IPS-18a (cell line): ENCODE measurements around the gene AP4B1.
"Not testable (repeated sequence)": the region's sequence is repeated elsewhere in the genome, so short reads cannot be mapped to it uniquely, and the experiment has no call there.

Experiments used
- H3K27ac ChIP-seq: one replicate; pipeline ENCODE4 v1.5.1; 2013; ENCODE audit warnings: low read length
- H3K27me3 ChIP-seq: one replicate; pipeline ENCODE4 v1.6.1; 2013; ENCODE audit warnings: mild to moderate bottlenecking, low read length; ENCODE audit not compliant: control insufficient read depth, insufficient read depth
- H3K36me3 ChIP-seq: one replicate; pipeline ENCODE4 v1.6.1; 2013; ENCODE audit warnings: low read depth, low read length; ENCODE audit not compliant: control insufficient read depth
- H3K4me1 ChIP-seq: one replicate; pipeline ENCODE4 v1.6.1; 2013; ENCODE audit warnings: low read depth, low read length; ENCODE audit not compliant: control insufficient read depth
- H3K4me3 ChIP-seq: one replicate; pipeline ENCODE4 v1.5.1; 2013; ENCODE audit warnings: low read length
- H3K9ac ChIP-seq: one replicate; pipeline ENCODE4 v1.6.1; 2013; ENCODE audit warnings: mild to moderate bottlenecking, low read length, moderate library complexity
- H3K9me3 ChIP-seq: one replicate; pipeline ENCODE4 v1.6.1; 2013; ENCODE audit warnings: low read depth, low read length; ENCODE audit not compliant: control insufficient read depth

AP4B1 gene

DNA sequence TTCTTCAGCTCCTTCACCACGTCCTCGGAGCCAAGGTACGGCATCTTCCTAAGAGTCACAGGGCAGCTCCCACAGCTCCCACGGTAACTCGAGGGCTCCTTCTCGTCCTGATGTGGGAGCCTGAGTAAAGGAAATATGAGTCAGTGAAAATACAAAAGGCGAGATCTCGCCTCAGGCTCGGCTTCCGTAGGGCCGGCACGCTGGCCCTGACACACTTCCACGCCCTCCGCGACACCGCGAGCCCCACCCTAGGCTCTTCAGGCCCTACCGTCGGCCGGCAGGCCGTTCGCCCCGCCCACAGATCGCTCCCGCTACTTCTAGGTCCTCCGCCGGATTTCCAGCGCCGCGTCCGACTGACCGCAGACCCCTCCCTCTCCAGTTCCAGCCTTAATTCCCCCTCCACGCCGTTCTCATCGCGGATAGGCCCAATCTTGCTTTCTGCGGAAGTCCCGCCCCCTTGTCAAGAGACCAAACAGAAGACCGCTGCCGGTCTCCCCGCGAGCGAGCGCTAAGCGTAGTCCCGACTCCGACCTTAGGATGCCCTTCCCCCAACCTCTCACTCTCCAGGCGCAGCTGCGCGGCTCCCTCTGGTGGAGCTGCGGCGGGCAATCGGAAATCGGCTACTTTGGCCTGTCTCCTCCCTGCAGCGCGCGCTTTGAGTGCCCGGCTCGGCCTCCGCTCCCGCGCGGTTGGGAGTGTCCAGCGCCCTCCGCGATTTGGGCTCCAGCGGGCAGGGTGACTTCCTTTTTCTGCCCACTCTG lies at the start of gene AP4B1, which contains the start of gene DCLRE1B:
AP4B1 (minus strand) TSS at position 126 of the 761 bp plus-strand sequence; CDS start at position 44, 82 bp downstream.
DCLRE1B (plus strand) TSS at position 653 of the 761 bp plus-strand sequence. CDS start 261 bp downstream, outside the sequence.
- Histone ChIP-seq H3K4me3 (peak within 1 kb of the TSS; percentile 91), H3K27me3 (no peaks in the 10 kb centered on the region), H3K27ac (peak within 1 kb of the TSS; percentile 51), H3K4me1 (no peaks in the 10 kb centered on the region), H3K9me3 (no peaks in the 10 kb centered on the region), H3K9ac (peak within 1 kb of the TSS; percentile 84), H3K36me3 (peaks cover 17% of the 10 kb centered on the region)

DNA sequence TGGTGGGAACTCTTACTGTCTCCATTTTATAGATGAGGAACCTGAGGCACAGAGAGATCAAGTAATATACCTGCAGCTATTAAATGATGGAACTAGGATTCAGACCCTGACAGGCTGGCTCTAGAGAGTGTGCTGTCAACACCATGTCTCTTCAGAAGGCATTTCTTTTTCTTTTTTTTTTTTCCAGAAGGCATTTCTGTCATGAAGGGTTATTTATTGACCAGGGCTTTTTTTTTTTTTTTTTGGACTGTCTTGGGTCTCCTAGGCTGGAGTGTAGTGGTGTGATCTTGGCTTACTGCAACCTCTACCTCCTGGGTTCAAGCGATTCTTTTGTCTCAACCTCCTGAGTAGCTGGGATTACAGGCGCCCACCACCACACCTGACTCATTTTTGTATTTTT lies 47.1 kb upstream of the AP4B1 start:
- H3K36me3 ChIP-seq: peaks cover 5% of the 10 kb centered on the region
- H3K9ac ChIP-seq: no peak overlapping the region

GRCh38 chr1:113950908-113951307 lies 46.3 kb upstream of the AP4B1 start:
- H3K27ac ChIP-seq: no peak overlapping the region

More for the DNA sequence above, 47.1 kb upstream of the AP4B1 start:
- Histone ChIP-seq H3K4me3 (no peak overlapping the region), H3K27me3 (no peaks in the 10 kb centered on the region), H3K27ac (no peak overlapping the region), H3K4me1 (peaks cover 6% of the 10 kb centered on the region), H3K9me3 (no peaks in the 10 kb centered on the region)

GRCh38 chr1:113949007-113949406 lies 44.4 kb upstream of the AP4B1 start:
- H3K4me3 ChIP-seq: no peak overlapping the region
- H3K9me3 ChIP-seq: no peaks in the 10 kb centered on the region
- no peak overlapping the region for H3K9ac ChIP-seq
- H3K27ac ChIP-seq: no peak overlapping the region
- H3K36me3 ChIP-seq: no peaks in the 10 kb centered on the region
- H3K27me3 ChIP-seq: no peaks in the 10 kb centered on the region
- peaks cover 7% of the 10 kb centered on the region for H3K4me1 ChIP-seq

More at GRCh38 chr1:113950908-113951307, 46.3 kb upstream of the AP4B1 start:
- Histone ChIP-seq H3K9me3 (no peaks in the 10 kb centered on the region), H3K36me3 (no peaks in the 10 kb centered on the region), H3K9ac (no peak overlapping the region), H3K4me1 (peaks cover 7% of the 10 kb centered on the region), H3K4me3 (no peak overlapping the region), H3K27me3 (no peaks in the 10 kb centered on the region)

DNA sequence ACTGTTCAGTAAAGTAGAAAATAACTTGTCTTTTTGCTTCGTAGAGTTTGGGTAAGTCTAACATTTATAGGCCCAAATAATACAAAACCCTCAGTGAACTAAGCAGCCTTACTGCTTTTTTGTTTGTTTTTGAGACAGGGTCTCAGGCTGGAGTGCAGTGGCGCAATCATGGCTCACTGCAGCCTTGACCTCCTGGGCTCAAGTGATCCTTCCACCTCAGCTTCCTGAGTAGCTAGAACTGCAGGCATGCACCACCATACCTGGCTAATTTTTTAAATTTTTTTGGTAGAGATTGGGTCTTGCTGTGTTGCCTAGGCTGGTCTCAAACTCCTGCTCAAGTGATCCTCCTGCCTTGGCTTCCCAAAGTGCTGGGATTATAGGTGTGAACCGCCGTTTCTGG lies 43.6 kb upstream of the AP4B1 start:
- H3K27ac ChIP-seq, H3K9ac ChIP-seq, H3K27me3 ChIP-seq: not testable (repeated sequence)

DNA sequence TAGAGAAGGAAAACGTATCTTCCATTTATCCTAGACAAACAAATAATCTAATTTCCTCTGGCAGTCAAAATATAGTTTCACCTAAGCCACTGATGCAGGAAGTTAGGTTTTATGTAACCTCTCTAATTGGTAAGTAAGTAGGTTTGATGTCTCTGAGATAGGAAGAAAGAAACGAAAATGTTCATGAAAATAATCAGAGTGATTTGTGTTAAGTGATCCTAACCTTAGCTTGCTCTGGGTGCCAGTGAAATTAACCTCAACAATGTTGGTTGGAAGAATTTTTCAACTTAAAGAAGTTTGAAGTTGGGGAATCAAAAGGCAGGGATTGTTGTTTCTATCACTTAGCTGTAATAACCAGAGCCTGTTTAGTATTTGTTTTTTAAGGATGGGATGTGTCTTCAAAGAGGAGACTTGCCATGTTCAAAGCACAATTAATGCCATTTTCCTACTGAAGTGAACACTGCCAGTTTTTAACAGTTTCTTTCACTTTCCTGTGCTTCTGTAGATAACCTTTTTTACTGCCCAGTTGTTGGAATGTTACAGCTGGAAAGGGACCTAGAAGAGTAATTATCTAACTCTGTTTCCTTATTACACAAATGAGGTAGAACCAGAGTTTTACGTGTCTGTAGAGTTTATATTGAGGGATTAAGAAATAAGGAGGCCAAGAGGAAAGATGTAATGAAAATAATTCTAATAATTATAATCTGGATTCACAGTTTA lies 42.9 kb upstream of the AP4B1 start:
- H3K36me3 ChIP-seq: peaks cover 4% of the 10 kb centered on the region
- H3K4me3 ChIP-seq: no peak overlapping the region
- H3K9me3 ChIP-seq: no peaks in the 10 kb centered on the region
- no peak overlapping the region for H3K27ac ChIP-seq
- no peaks in the 10 kb centered on the region for H3K27me3 ChIP-seq
- peaks cover 7% of the 10 kb centered on the region for H3K4me1 ChIP-seq
- H3K9ac ChIP-seq: no peak overlapping the region

More for the DNA sequence above, 43.6 kb upstream of the AP4B1 start:
- not testable (repeated sequence) for H3K4me1 ChIP-seq, H3K36me3 ChIP-seq, H3K4me3 ChIP-seq, H3K9me3 ChIP-seq

GRCh38 chr1:113946678-113947387 lies 42.2 kb upstream of the AP4B1 start:
- Histone ChIP-seq H3K9ac (no peak overlapping the region), H3K36me3 (peaks cover 4% of the 10 kb centered on the region), H3K4me1 (peaks cover 3% of the 10 kb centered on the region), H3K9me3 (no peaks in the 10 kb centered on the region), H3K27ac (no peak overlapping the region), H3K27me3 (no peaks in the 10 kb centered on the region), H3K4me3 (no peak overlapping the region)

GRCh38 chr1:113946112-113946511 lies 41.5 kb upstream of the AP4B1 start:
- H3K9me3 ChIP-seq: no peaks in the 10 kb centered on the region

GRCh38 chr1:113945329-113945728 lies 40.7 kb upstream of the AP4B1 start:
- Histone ChIP-seq H3K27me3 (no peaks in the 10 kb centered on the region), H3K9ac (no peak overlapping the region), H3K27ac (no peak overlapping the region), H3K4me1 (peaks cover 3% of the 10 kb centered on the region), H3K4me3 (no peak overlapping the region), H3K9me3 (no peaks in the 10 kb centered on the region), H3K36me3 (peaks cover 16% of the 10 kb centered on the region)

More at GRCh38 chr1:113946112-113946511, 41.5 kb upstream of the AP4B1 start:
- Histone ChIP-seq H3K4me3 (no peak overlapping the region), H3K36me3 (peaks cover 8% of the 10 kb centered on the region), H3K27me3 (no peaks in the 10 kb centered on the region), H3K27ac (no peak overlapping the region), H3K4me1 (peaks cover 3% of the 10 kb centered on the region), H3K9ac (no peak overlapping the region)

GRCh38 chr1:113943028-113943811 lies 38.6 kb upstream of the AP4B1 start:
- H3K9me3 ChIP-seq: no peaks in the 10 kb centered on the region
- H3K36me3 ChIP-seq: peaks cover 18% of the 10 kb centered on the region
- H3K27ac ChIP-seq: no peak overlapping the region
- H3K9ac ChIP-seq: no peak overlapping the region
- peaks cover 3% of the 10 kb centered on the region for H3K4me1 ChIP-seq
- no peaks in the 10 kb centered on the region for H3K27me3 ChIP-seq
- no peak overlapping the region for H3K4me3 ChIP-seq

- H3K36me3 ChIP-seq: peaks cover 18% of the 10 kb centered on the region
- H3K4me3 ChIP-seq: no peak overlapping the region
- H3K9me3 ChIP-seq: no peaks in the 10 kb centered on the region
- H3K27ac ChIP-seq: no peak overlapping the region
- peaks cover 3% of the 10 kb centered on the region for H3K4me1 ChIP-seq
- H3K27me3 ChIP-seq: no peaks in the 10 kb centered on the region
- no peak overlapping the region for H3K9ac ChIP-seq
These were observed 37.9 kb upstream of the AP4B1 start for GRCh38 chr1:113942527-113942926.
